ENCODE results near the gene CHRNB2. TPM values are rescaled to one million over a fixed set of nuclear protein-coding genes. Genes with fewer than 3 reads are reported as not detected.

The CHRNB2 gene
- total RNA-seq, 1 experiment from 2014 or later, result not detected

DNA sequence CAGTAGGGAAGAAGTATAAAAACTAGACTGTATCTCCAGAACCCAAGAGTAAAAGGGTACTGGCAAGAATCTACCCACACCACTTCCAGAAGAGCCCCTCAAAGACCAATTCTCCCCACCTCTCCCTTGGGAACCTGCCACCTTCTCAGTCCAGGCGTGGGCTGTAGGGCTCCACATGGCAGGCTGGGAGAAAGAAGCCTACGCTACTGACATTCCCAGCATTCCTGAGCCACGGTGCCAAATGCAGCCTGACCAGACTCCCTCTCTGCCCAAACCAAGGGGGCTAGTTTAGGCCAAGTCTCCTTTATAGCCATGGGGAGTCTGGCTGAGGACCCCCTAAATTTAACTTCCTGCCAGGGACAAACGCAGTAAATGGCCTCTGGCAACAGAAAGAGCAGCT, 11.2 kb upstream of the CHRNB2 start:
- no peaks in the 10 kb centered on the region for H3K27me3 ChIP-seq (ENCODE audit: insufficient read depth, low read depth)
- no peak overlapping the region for H2AFZ ChIP-seq
- peaks cover 34% of the 10 kb centered on the region for H3K79me2 ChIP-seq (ENCODE audit: low read depth)
- no TSS peak for BruUV-seq (replicated peaks)
- no peaks in the 10 kb centered on the region for H3K9me3 ChIP-seq (ENCODE audit: insufficient read depth, low read depth)
- peak overlapping the region; percentile 96 for H3K4me2 ChIP-seq
- H3K9me2 ChIP-seq (ENCODE audit: insufficient read depth), result no peaks in the 10 kb centered on the region
- H4K20me1 ChIP-seq (ENCODE audit: insufficient read depth), result peaks cover 6% of the 10 kb centered on the region; the same call in 1 of the 2 replicates
- CTCF ChIA-PET, result no interaction called here
- TF ChIP-seq EZH2 (IDR thresholded peaks at IDR 0.05; ENCODE audit: low read depth), result no peak
- no peak for TF ChIP-seq CTCF (conservative IDR thresholded peaks at IDR 0.05)
- DNase-seq, result no peak
- no peak overlapping the region for H3K27ac ChIP-seq
- H3K36me3 ChIP-seq (ENCODE audit: low read depth), result peaks cover 37% of the 10 kb centered on the region
- H3F3A ChIP-seq (ENCODE audit: insufficient read depth, low read depth), result peaks cover 10% of the 10 kb centered on the region; the same call in 1 of the 2 replicates
- intact Hi-C loops (cut with micrococcal nuclease; ENCODE audit: unreplicated experiment), result loop anchor here (5.0 kb wide), 2 partner anchors 506 to 571 kb away; partner anchors contain the start of genes EFNA1 and EFNA4
- H3K4me3 ChIP-seq, result peak overlapping the region; percentile 98; the same call in 1 of the 2 replicates
- peaks cover 16% of the 10 kb centered on the region; the same call in 1 of the 2 replicates for H3K4me1 ChIP-seq (replicated peaks; ENCODE audit: insufficient read depth)
- POLR2A ChIA-PET (ENCODE audit: unreplicated experiment), result interaction anchor here (0.6 kb wide), 1 partner anchor 311 kb away, joined by 3 read pairs; no protein-coding TSS in a partner anchor

DNA sequence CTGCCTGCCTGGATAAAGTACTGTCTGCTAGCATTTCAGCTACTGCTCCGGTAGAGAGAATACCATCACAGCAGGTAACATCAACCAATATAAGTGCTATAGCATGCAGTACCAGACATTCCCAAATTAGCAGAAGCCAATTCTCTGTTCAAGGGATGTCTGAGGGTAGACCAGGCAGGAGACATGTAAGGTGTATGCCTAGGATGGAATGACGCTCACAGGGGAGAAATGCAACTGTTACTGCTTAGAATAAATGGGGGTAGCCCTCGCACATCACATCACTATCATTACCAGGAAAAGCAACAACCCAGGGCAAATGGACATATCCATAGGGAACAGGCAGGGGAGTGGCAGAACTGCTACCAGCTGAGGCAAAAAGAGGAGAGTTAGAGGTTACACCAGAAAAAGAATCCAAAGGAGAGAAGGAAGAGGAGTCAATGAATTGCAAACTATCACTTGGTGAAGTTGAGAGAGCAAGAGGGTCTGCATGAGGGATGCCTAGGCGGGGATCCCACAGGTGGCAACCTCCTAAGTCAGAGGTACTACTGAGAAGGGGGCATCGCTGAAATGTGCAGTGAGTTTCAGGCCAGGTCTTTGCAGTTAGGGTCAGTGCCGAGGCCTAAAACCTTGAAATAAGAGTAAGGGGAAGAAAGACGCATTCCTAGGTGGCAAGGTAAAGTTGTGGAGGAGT, 10.2 kb upstream of the CHRNB2 start:
- Histone ChIP-seq H3K9me3 (ENCODE audit: insufficient read depth, low read depth) (no peaks in the 10 kb centered on the region), H3K27me3 (ENCODE audit: insufficient read depth, low read depth) (no peaks in the 10 kb centered on the region), H3K4me2 (peak overlapping the region; percentile 96), H3F3A (ENCODE audit: insufficient read depth, low read depth) (peaks cover 10% of the 10 kb centered on the region; the same call in 1 of the 2 replicates), H3K4me3 (peak overlapping the region; percentile 98), H3K79me2 (ENCODE audit: low read depth) (peaks cover 34% of the 10 kb centered on the region), H3K4me1 (replicated peaks; ENCODE audit: insufficient read depth) (peaks cover 16% of the 10 kb centered on the region; the same call in 1 of the 2 replicates), H4K20me1 (ENCODE audit: insufficient read depth) (peaks cover 6% of the 10 kb centered on the region; the same call in 1 of the 2 replicates), H3K27ac (no peak overlapping the region), H3K36me3 (ENCODE audit: low read depth) (peaks cover 35% of the 10 kb centered on the region), H3K9me2 (ENCODE audit: insufficient read depth) (no peaks in the 10 kb centered on the region), H2AFZ (peak overlapping the region; percentile 63; the same call in 1 of the 2 replicates)
- TSS peak; percentile 57 for BruUV-seq (replicated peaks)
- ChIA-PET CTCF (no interaction called here), POLR2A (ENCODE audit: unreplicated experiment) (interaction anchor here (0.6 to 1.2 kb wide), 3 partner anchors 310 to 375 kb away, joined by 3 to 10 read pairs (median 3); no protein-coding TSS in a partner anchor)
- TF ChIP-seq CTCF (conservative IDR thresholded peaks at IDR 0.05) (no peak), EZH2 (IDR thresholded peaks at IDR 0.05; ENCODE audit: low read depth) (no peak)
- DNase-seq, result no peak
- intact Hi-C loops (cut with micrococcal nuclease; ENCODE audit: unreplicated experiment), result loop anchor here (5.0 kb wide), 2 partner anchors 505 to 570 kb away; partner anchors contain the start of genes EFNA1 and EFNA4

DNA sequence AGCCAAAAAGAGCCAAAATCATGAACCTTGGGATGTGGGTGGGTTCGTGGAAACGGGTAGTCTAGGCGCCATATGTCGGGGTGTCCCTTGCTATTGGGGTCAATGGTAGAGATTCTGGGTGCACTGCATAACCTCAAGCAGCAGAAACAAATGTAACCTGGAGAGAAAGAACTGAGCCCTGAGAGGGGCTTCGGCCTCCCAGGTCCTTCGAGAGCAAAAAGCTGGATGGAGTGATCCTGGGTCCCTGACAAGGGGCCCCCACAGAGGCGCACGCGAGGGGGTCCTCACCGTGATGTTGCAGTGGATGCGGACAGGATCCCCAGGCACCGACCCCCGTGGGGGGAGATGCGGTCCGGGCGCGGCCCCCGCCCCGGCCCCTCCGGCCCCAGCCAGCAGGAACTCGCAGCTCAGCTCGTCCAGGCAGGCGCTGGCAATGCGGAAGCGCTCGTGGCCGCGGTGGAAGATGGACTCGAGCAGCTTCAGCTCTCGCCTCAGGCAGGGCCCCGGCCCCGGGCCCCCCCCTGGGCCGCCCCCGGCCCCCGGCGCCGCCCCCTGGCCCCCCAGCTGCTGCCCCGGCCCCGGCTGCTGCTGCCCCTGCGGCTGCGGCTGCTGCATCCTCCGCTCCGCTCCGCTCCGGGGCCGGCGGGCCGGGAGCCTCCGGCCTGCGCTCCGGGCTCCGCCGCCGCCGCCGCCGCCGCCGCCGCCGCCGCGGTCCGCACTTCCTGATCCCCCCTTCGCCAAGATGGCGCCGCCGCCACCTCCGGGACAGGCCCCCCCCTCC, 9.4 kb upstream of the CHRNB2 start, which contains the start of gene UBE2Q1:
TSS of gene UBE2Q1 (minus strand) at position 724 of the 781 bp plus-strand sequence. CDS start at position 615, 109 bp downstream.
- peak within 1 kb of the TSS; percentile 96 for H3K4me2 ChIP-seq
- no peaks in the 10 kb centered on the region for H3K9me3 ChIP-seq (ENCODE audit: insufficient read depth, low read depth)
- H3K27me3 ChIP-seq (ENCODE audit: insufficient read depth, low read depth), result no peaks in the 10 kb centered on the region
- H3K27ac ChIP-seq, result peak within 1 kb of the TSS; percentile 61
- H3K36me3 ChIP-seq (ENCODE audit: low read depth), result peaks cover 28% of the 10 kb centered on the region
- TF ChIP-seq EZH2 (IDR thresholded peaks at IDR 0.05; ENCODE audit: low read depth) (no peak), CTCF (conservative IDR thresholded peaks at IDR 0.05) (no peak)
- intact Hi-C loops (cut with micrococcal nuclease; ENCODE audit: unreplicated experiment), result loop anchor here (2.0 to 5.0 kb wide), 3 partner anchors 379 to 569 kb away; partner anchors contain the start of genes EFNA1, EFNA4 and PMVK
- ChIA-PET POLR2A (ENCODE audit: unreplicated experiment) (interaction anchor here (0.6 to 1.2 kb wide), 3 partner anchors 337 to 513 kb away, joined by 3 to 10 read pairs (median 3); no protein-coding TSS in a partner anchor), CTCF (interaction anchor here (0.6 to 0.9 kb wide), 3 partner anchors 286 to 358 kb away, joined by 3 to 8 read pairs (median 5); no protein-coding TSS in a partner anchor)
- BruUV-seq (replicated peaks), result no TSS peak
- H3K79me2 ChIP-seq (ENCODE audit: low read depth), result peaks cover 34% of the 10 kb centered on the region
- H2AFZ ChIP-seq, result peak within 1 kb of the TSS; percentile 85
- peaks cover 10% of the 10 kb centered on the region; the same call in 1 of the 2 replicates for H3F3A ChIP-seq (ENCODE audit: insufficient read depth, low read depth)
- no peaks in the 10 kb centered on the region for H3K9me2 ChIP-seq (ENCODE audit: insufficient read depth)
- peak within 1 kb of the TSS; percentile 98 for H3K4me3 ChIP-seq
- peaks cover 6% of the 10 kb centered on the region; the same call in 1 of the 2 replicates for H4K20me1 ChIP-seq (ENCODE audit: insufficient read depth)
- H3K4me1 ChIP-seq (replicated peaks; ENCODE audit: insufficient read depth), result peaks cover 16% of the 10 kb centered on the region; the same call in 1 of the 2 replicates
- DNase-seq, result peak in 1 of 2 experiments; percentile 28
